Testis (tissue), 2 donors: ENCODE results near the gene DAP3.

ENCODE experiments used
- CTCF ChIP-seq, 3 experiments: fragments of 450-650 bp in 2 of 3; fragments of 200-600 bp in 1 of 3; sonication (generic) in 1 of 3; IDR thresholded peaks; one replicate each; pipeline ENCODE4 v1.5.1; 2016 to 2019; ENCODE audit warnings: antibody characterized with exemption in 3 of 3, mild to moderate bottlenecking in 2 of 3, moderate library complexity in 1 of 3
- POLR2A ChIP-seq: fragments of 450-650 bp; IDR thresholded peaks from one replicate; pipeline ENCODE4 v1.6.1; 2017; ENCODE audit warnings: antibody characterized with exemption, mild to moderate bottlenecking, moderate library complexity

GRCh38 chr1:155706139-155706538 lies 17.2 kb downstream of the DAP3 start:
- TF ChIP-seq POLR2A (no peak), CTCF (IDR thresholded peaks at IDR 0.05) (no peak)
